B cell (primary cell): ENCODE measurements around the gene LCE3A. TPM values are rescaled to one million over a fixed set of nuclear protein-coding genes. Genes with fewer than 3 reads are reported as not detected.

Experiments
- ATAC-seq: fragments of 200-7000 bp; cut with Tn5 transposase; one replicate; pipeline ENCODE4 v1.10.0; 2021; ENCODE audit warnings: low read depth, mild to moderate bottlenecking, moderate number of reproducible peaks, moderate library complexity
- CTCF ChIA-PET: fragments of 350-600 bp; sonication (Branson Sonifier 250); formaldehyde crosslinking; loops from one replicate; lab custom pipeline; 2021; ENCODE audit warnings: antibody characterized with exemption, inconsistent platforms; lab: Charles Lee
- POLR2A ChIA-PET: fragments of 350-600 bp; sonication (Branson Sonifier 250); formaldehyde crosslinking; loops from one replicate; lab custom pipeline; 2021; ENCODE audit warnings: antibody characterized with exemption; lab: Charles Lee
- DNase-seq: peaks from one replicate; pipeline ENCODE4 v3.0.0; 2013
- H2AFZ ChIP-seq: 2 replicates; pipeline ENCODE4 v1.6.1; 2012; ENCODE audit warnings: mild to moderate bottlenecking, low read depth, low read length; ENCODE audit not compliant: insufficient read depth, poor library complexity, severe bottlenecking
- H3K27ac ChIP-seq, 2 donors: 1 replicate in 1 of 2; 2 replicates in 1 of 2; pipeline ENCODE4 v1.5.1; 2012 to 2013; ENCODE audit warnings: low read length in 2 of 2, mild to moderate bottlenecking in 2 of 2, moderate library complexity in 1 of 2
- H3K27me3 ChIP-seq, 4 experiments: fragments of 200-600 bp in 1 of 4; sonication (generic) in 1 of 4; replicated peaks in 1 of 4; 1 replicate in 2 of 4; 2 replicates in 2 of 4; pipeline versions ENCODE4 v1.6.1 to v1.7.0; 2013 to 2016; ENCODE audit warnings: low read length in 3 of 4, mild to moderate bottlenecking in 2 of 4, mixed read lengths in 1 of 4, moderate library complexity in 1 of 4; ENCODE audit not compliant: insufficient read depth in 4 of 4, control insufficient read depth in 3 of 4; ENCODE audit errors: control extremely low read depth in 1 of 4
- H3K36me3 ChIP-seq, 2 experiments: replicated peaks in 1 of 2; 1 replicate in 1 of 2; 2 replicates in 1 of 2; pipeline versions ENCODE4 v1.6.1 to v1.7.1; 2013; ENCODE audit warnings: low read length in 1 of 2; ENCODE audit not compliant: insufficient read depth in 2 of 2, control insufficient read depth in 1 of 2; ENCODE audit errors: control extremely low read depth in 1 of 2, extremely low read depth in 1 of 2
- H3K4me1 ChIP-seq, 2 donors: fragments of 200-600 bp in 1 of 2; sonication (generic) in 1 of 2; 1 replicate in 1 of 2; 2 replicates in 1 of 2; pipeline versions ENCODE4 v1.5.1 to v1.6.1; 2013 to 2017; ENCODE audit warnings: low read length in 2 of 2; ENCODE audit not compliant: control insufficient read depth in 2 of 2, insufficient read depth in 2 of 2
- H3K4me2 ChIP-seq: replicated peaks from 2 replicates; pipeline ENCODE3; 2012; ENCODE audit warnings: mild to moderate bottlenecking, low read depth, low read length; ENCODE audit not compliant: poor library complexity, severe bottlenecking
- H3K4me3 ChIP-seq, 5 experiments: fragments of 200-600 bp in 1 of 5; sonication (generic) in 1 of 5; 1 replicate in 3 of 5; 2 replicates in 2 of 5; pipeline versions ENCODE4 v1.5.1 to v1.7.0; 2011 to 2016; ENCODE audit warnings: low read length in 4 of 5, mild to moderate bottlenecking in 4 of 5, low read depth in 2 of 5, control low read depth in 1 of 5, moderate library complexity in 1 of 5; ENCODE audit not compliant: insufficient read depth in 1 of 5; ENCODE audit errors: control extremely low read depth in 1 of 5, extremely low read depth in 1 of 5
- H3K79me2 ChIP-seq: fragments of 200-600 bp; sonication (generic); one replicate; pipeline ENCODE4 v1.6.0; 2016; ENCODE audit warnings: low read length; ENCODE audit not compliant: control insufficient read depth, insufficient read depth
- H3K9ac ChIP-seq: fragments of 200-600 bp; sonication (generic); 2 replicates; pipeline ENCODE4 v1.6.1; 2017; ENCODE audit warnings: mild to moderate bottlenecking, low read length, moderate library complexity
- H3K9me3 ChIP-seq, 3 donors: one replicate each; pipeline versions ENCODE4 v1.6.1 to v1.7.1; 2013; ENCODE audit warnings: low read length in 2 of 3; ENCODE audit not compliant: control insufficient read depth in 2 of 3, insufficient read depth in 1 of 3; ENCODE audit errors: control extremely low read depth in 1 of 3
- H4K20me1 ChIP-seq: 2 replicates; pipeline ENCODE4 v1.6.0; 2012; ENCODE audit warnings: mild to moderate bottlenecking, low read length; ENCODE audit not compliant: insufficient read depth, control insufficient read depth, poor library complexity, severe bottlenecking
- H3K27ac Mint-ChIP-seq: one replicate; pipeline ENCODE4 v1.8.0; 2021; ENCODE audit warnings: mixed read lengths
- H3K27me3 Mint-ChIP-seq: one replicate; pipeline ENCODE4 v1.8.0; 2021; ENCODE audit warnings: mixed read lengths
- H3K4me1 Mint-ChIP-seq: one replicate; pipeline ENCODE4 v1.8.0; 2021; ENCODE audit warnings: mixed read lengths
- H3K4me3 Mint-ChIP-seq: one replicate; pipeline ENCODE4 v1.8.0; 2021; ENCODE audit warnings: mixed read lengths
- H3K9me3 Mint-ChIP-seq: one replicate; pipeline ENCODE4 v1.8.0; 2022; ENCODE audit warnings: mixed read lengths; ENCODE audit not compliant: insufficient read depth
- EZH2 ChIP-seq: IDR thresholded peaks from 2 replicates; pipeline ENCODE4 v1.6.1; 2012; ENCODE audit warnings: borderline replicate concordance, low read depth, mild to moderate bottlenecking, moderate library complexity, low read length; ENCODE audit not compliant: insufficient read depth, poor library complexity, severe bottlenecking
- WGBS: methylation state at CpG from one replicate; pipeline ENCODE4 v1.1.5; 2013; ENCODE audit warnings: missing lambda C conversion rate; ENCODE audit not compliant: insufficient coverage; 5-methylcytosine and 5-hydroxymethylcytosine counted together
- intact Hi-C: fragments of 100-400 bp; cut with micrococcal nuclease; formaldehyde crosslinking; loops from one replicate; pipeline ENCODE4 v1.10.0; 2022
- polyA plus RNA-seq: library from polyadenylated mRNA; depleted of rRNA; stranded (reverse); fragments of >200 nt; gene quantifications from 2 replicates; pipeline ENCODE4 v1.2.3, GENCODE V29; 2012
- total RNA-seq, 2 donors: library from RNA; stranded (reverse); fragments of 120-200 nt in 1 of 2; gene quantifications; 1 replicate in 1 of 2; 2 replicates in 1 of 2; pipeline versions ENCODE4 v1.2.3 to v1.2.4, GENCODE V29; 2013 to 2022
- TF ChIP-seq, protein P1 (sequence below): fragments of 200-600 bp; IDR thresholded peaks from one replicate; pipeline ENCODE4 v1.8.0; 2022; ENCODE audit warnings: antibody characterized with exemption, mild to moderate bottlenecking

LCE3A gene
- total and polyA plus RNA-seq, 2 donors (not counting 1 experiment from before 2014, with no cell fraction given) = not detected

DNA sequence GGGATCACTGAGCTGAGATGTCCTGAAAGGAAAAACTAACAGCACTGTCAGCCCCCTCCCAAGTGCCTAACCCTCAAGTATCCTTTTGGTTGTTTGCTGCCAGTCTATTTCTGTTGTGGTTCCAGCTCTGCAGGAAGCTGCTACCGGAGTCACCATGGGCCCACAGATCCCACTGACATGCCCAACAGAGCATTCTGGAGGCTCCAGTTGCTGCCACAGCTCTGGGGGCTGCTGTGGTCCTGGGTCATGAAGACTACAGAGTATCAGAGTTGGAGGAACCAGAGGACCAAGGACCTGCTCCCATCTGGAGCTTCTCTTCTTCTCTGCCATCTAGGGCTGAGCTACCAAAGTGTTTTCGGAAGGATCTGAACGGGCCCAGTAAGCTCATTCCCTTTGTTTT lies 910 bp downstream of the LCE3A start:
- Mint-ChIP-seq H3K27ac (no peak overlapping the region), H3K4me3 (no peak overlapping the region), H3K27me3 (peaks cover 28% of the 10 kb centered on the region), H3K4me1 (no peaks in the 10 kb centered on the region), H3K9me3 (peaks cover 15% of the 10 kb centered on the region)
- 78% methylated on average over 3 of the region's 3 CpGs for WGBS
- Histone ChIP-seq H3K4me2 (no peak overlapping the region), H3K27ac (no peak overlapping the region), H3K9me3 (peaks cover 0 to 17% (median 12%) of the 10 kb centered on the region in 3 donors), H3K79me2 (no peaks in the 10 kb centered on the region), H4K20me1 (no peaks in the 10 kb centered on the region), H3K4me1 (no peaks in the 10 kb centered on the region), H3K36me3 (no peaks in the 10 kb centered on the region), H3K4me3 (no peak overlapping the region), H3K9ac (no peak overlapping the region), H2AFZ (no peak overlapping the region), H3K27me3 (peaks cover 0 to 12% (median 0%) of the 10 kb centered on the region in 4 experiments)
- ChIA-PET POLR2A (no interaction called here), CTCF (interaction anchor here (0.7 kb wide), 1 partner anchor 8 kb away, joined by 3 read pairs; no protein-coding TSS in a partner anchor)
- no peak for ATAC-seq
- DNase-seq = no peak
- TF ChIP-seq, protein P1, sequence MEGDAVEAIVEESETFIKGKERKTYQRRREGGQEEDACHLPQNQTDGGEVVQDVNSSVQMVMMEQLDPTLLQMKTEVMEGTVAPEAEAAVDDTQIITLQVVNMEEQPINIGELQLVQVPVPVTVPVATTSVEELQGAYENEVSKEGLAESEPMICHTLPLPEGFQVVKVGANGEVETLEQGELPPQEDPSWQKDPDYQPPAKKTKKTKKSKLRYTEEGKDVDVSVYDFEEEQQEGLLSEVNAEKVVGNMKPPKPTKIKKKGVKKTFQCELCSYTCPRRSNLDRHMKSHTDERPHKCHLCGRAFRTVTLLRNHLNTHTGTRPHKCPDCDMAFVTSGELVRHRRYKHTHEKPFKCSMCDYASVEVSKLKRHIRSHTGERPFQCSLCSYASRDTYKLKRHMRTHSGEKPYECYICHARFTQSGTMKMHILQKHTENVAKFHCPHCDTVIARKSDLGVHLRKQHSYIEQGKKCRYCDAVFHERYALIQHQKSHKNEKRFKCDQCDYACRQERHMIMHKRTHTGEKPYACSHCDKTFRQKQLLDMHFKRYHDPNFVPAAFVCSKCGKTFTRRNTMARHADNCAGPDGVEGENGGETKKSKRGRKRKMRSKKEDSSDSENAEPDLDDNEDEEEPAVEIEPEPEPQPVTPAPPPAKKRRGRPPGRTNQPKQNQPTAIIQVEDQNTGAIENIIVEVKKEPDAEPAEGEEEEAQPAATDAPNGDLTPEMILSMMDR = no peak
- no peak for TF ChIP-seq EZH2
- intact Hi-C loops = no loop called here

DNA sequence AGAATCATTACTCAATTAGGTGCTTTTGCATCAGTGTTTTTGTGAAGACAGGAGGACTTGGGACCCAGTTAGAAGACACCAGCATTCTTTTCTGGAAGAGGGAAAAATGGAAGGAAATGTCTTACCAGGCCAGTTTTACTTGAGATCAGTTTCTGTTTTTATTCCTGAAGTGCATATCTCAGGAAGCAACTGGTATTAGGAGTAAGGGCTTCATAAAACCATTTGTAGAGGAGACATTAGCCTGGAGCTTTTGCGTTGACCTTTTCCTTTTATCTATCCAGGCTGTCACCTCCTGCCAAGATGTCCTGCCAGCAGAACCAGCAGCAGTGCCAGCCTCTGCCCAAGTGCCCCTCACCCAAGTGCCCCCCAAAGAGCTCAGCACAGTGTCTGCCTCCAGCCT lies 9.4 kb downstream of the LCE3A start, which contains the start of gene LCE3B:
LCE3B (plus strand) TSS at position 301 of the 400 bp plus-strand sequence; CDS start at position 301, 0 bp downstream.
- H3K4me1 Mint-ChIP-seq = no peaks in the 10 kb centered on the region
- Histone ChIP-seq H3K4me2 (no peak within 1 kb of the TSS), H2AFZ (no peak within 1 kb of the TSS), H3K36me3 (no peaks in the 10 kb centered on the region), H3K9me3 (peaks cover 0 to 9% (median under 1%) of the 10 kb centered on the region in 3 donors), H3K79me2 (no peaks in the 10 kb centered on the region), H3K27me3 (no peaks in the 10 kb centered on the region), H3K4me1 (no peaks in the 10 kb centered on the region), H3K4me3 (no peak within 1 kb of the TSS), H4K20me1 (no peaks in the 10 kb centered on the region), H3K9ac (no peak within 1 kb of the TSS), H3K27ac (no peak within 1 kb of the TSS)
- no peak within 1 kb of the TSS for H3K27ac Mint-ChIP-seq
- CTCF ChIA-PET = no interaction called here
- no peaks in the 10 kb centered on the region for H3K27me3 Mint-ChIP-seq
- DNase-seq (no peak), ATAC-seq (no peak)
- no peak for TF ChIP-seq EZH2
- TF ChIP-seq, protein P1 = no peak
- peaks cover 7% of the 10 kb centered on the region for H3K9me3 Mint-ChIP-seq
- H3K4me3 Mint-ChIP-seq = no peak within 1 kb of the TSS
- intact Hi-C loops = no loop called here
- no CpG with 5 or more reads among the region's 1 CpG for WGBS
- POLR2A ChIA-PET = no interaction called here
